ENCODE data around the gene PRDX4.

PRDX4 gene

DNA sequence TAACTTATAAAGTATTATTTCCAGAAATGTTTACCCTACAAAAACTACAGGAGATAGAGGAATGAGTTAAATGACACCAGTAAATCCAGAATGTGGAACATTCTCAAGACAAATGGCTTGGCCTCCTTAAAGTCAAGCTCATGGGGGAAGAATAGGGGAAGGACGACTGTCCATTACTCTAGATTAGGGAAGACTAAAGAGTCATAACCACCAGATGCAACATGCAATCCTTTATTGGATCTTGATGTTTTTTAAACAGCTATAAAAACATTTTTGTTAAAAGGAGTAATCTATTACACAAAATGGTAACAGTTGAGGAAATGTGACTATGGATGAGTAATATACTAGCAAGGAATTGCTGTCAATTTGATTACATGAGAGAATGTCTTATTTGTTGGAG is 64.7 kb downstream of the PRDX4 start:
- no peak overlapping the region for H3K4me2 ChIP-seq (ENCODE audit: insufficient read depth, low read length)
- DNase-seq (no peak), ATAC-seq (ENCODE audit: insufficient read depth, low read depth) (no peak)
- H4K20me1 ChIP-seq (ENCODE audit: insufficient read depth, low read length): no peaks in the 10 kb centered on the region
- H3K79me2 ChIP-seq (ENCODE audit: insufficient read depth, low read length): no peaks in the 10 kb centered on the region
- H3K4me1 ChIP-seq (ENCODE audit: insufficient read depth, low read length): no peaks in the 10 kb centered on the region
- H3K9ac ChIP-seq (ENCODE audit: low read depth, low read length): no peak overlapping the region
- H3K27me3 ChIP-seq (ENCODE audit: insufficient read depth, low read length, poor library complexity): no peaks in the 10 kb centered on the region
- H3K27ac ChIP-seq (ENCODE audit: low read length): no peak overlapping the region
- H3K9me3 ChIP-seq (ENCODE audit: insufficient read depth, low read length, severe bottlenecking): no peaks in the 10 kb centered on the region
- no peak overlapping the region for H3K4me3 ChIP-seq (ENCODE audit: low read depth in 1 of 2, low read length in 2 of 2)
- TF ChIP-seq, protein P1, sequence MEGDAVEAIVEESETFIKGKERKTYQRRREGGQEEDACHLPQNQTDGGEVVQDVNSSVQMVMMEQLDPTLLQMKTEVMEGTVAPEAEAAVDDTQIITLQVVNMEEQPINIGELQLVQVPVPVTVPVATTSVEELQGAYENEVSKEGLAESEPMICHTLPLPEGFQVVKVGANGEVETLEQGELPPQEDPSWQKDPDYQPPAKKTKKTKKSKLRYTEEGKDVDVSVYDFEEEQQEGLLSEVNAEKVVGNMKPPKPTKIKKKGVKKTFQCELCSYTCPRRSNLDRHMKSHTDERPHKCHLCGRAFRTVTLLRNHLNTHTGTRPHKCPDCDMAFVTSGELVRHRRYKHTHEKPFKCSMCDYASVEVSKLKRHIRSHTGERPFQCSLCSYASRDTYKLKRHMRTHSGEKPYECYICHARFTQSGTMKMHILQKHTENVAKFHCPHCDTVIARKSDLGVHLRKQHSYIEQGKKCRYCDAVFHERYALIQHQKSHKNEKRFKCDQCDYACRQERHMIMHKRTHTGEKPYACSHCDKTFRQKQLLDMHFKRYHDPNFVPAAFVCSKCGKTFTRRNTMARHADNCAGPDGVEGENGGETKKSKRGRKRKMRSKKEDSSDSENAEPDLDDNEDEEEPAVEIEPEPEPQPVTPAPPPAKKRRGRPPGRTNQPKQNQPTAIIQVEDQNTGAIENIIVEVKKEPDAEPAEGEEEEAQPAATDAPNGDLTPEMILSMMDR (IDR thresholded peaks at IDR 0.05; ENCODE audit: borderline replicate concordance, extremely low read depth, low read length, poor library complexity, severe bottlenecking): no peak
- no peak for TF ChIP-seq EZH2 (IDR thresholded peaks at IDR 0.05; ENCODE audit: borderline replicate concordance, low read depth, low read length, severe bottlenecking)
- H3K36me3 ChIP-seq (ENCODE audit: insufficient read depth, low read length): no peaks in the 10 kb centered on the region
- no peak overlapping the region for H2AFZ ChIP-seq (ENCODE audit: low read depth, low read length)

DNA sequence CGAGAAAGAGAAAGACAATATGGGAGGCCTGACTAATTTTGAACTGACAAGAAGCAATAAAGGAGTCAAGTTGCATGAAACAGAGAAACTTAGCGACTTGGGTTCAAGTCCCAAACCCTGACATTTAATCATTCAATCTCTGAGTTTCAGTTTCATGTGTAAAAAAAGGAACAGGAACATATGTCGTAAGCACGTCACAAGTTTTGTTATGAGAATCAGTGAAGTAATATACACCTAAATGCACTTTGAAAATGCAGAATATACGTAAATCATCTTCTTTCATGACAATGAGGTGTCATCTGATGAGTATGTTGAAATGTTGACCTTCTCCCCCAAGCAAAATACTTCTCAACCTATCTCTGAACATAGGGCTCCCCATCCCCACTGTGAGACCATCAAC is 65.4 kb downstream of the PRDX4 start:
- H3K4me1 ChIP-seq (ENCODE audit: insufficient read depth, low read length): no peaks in the 10 kb centered on the region
- no peaks in the 10 kb centered on the region for H3K36me3 ChIP-seq (ENCODE audit: insufficient read depth, low read length)
- no peak overlapping the region for H3K9ac ChIP-seq (ENCODE audit: low read depth, low read length)
- H4K20me1 ChIP-seq (ENCODE audit: insufficient read depth, low read length): no peaks in the 10 kb centered on the region
- H2AFZ ChIP-seq (ENCODE audit: low read depth, low read length): no peak overlapping the region
- ATAC-seq (ENCODE audit: insufficient read depth, low read depth): no peak
- no peaks in the 10 kb centered on the region for H3K27me3 ChIP-seq (ENCODE audit: insufficient read depth, low read length, poor library complexity)
- H3K9me3 ChIP-seq (ENCODE audit: insufficient read depth, low read length, severe bottlenecking): no peaks in the 10 kb centered on the region
- TF ChIP-seq, protein P1 (IDR thresholded peaks at IDR 0.05; ENCODE audit: borderline replicate concordance, extremely low read depth, low read length, poor library complexity, severe bottlenecking): no peak
- TF ChIP-seq EZH2 (IDR thresholded peaks at IDR 0.05; ENCODE audit: borderline replicate concordance, low read depth, low read length, severe bottlenecking): no peak
- H3K27ac ChIP-seq (ENCODE audit: low read length): no peak overlapping the region
- H3K79me2 ChIP-seq (ENCODE audit: insufficient read depth, low read length): no peaks in the 10 kb centered on the region
- no peak for DNase-seq
- no peak overlapping the region for H3K4me2 ChIP-seq (ENCODE audit: insufficient read depth, low read length)
- H3K4me3 ChIP-seq (ENCODE audit: low read depth in 1 of 2, low read length in 2 of 2): no peak overlapping the region
